HL-60/S4 treated with retinoic acid at 250 ng/mL for 4 days and 3 days (cell line): ENCODE data around the gene MYO16.

Source experiments
- in situ Hi-C: fragments of 300-500 bp; cut with MboI; formaldehyde crosslinking; loops from 2 replicates; pipeline ENCODE4 v1.7.0; 2022; ENCODE audit warnings: low sequenced_read_pairs

The MYO16 gene

GRCh38 chr13:108629181-108629752 is at the start of gene MYO16:
Gene MYO16, plus strand, starts transcription at chr13:108629611. Its CDS starts 234 bp downstream, at chr13:108629845.
- in situ Hi-C loops: no loop called here

GRCh38 chr13:108586826-108587225 is 42.6 kb upstream of the MYO16 start:
- in situ Hi-C loops: no loop called here

GRCh38 chr13:108588516-108588915 is 40.9 kb upstream of the MYO16 start:
- in situ Hi-C loops: no loop called here

- in situ Hi-C loops: no loop called here
These were observed 35.3 kb upstream of the MYO16 start for GRCh38 chr13:108594153-108594552.

- in situ Hi-C loops: no loop called here
These were observed 33.8 kb upstream of the MYO16 start for GRCh38 chr13:108595436-108596274.

GRCh38 chr13:108597943-108598342 is 31.5 kb upstream of the MYO16 start:
- in situ Hi-C loops: no loop called here

GRCh38 chr13:108606424-108606823 is 23.0 kb upstream of the MYO16 start:
- in situ Hi-C loops: no loop called here

GRCh38 chr13:108609353-108609752 is 20.1 kb upstream of the MYO16 start:
- in situ Hi-C loops: no loop called here

- in situ Hi-C loops: no loop called here
These were observed 18.9 kb upstream of the MYO16 start for GRCh38 chr13:108610507-108610906.

GRCh38 chr13:108615241-108615640 is 14.2 kb upstream of the MYO16 start:
- in situ Hi-C loops: no loop called here

- in situ Hi-C loops: no loop called here
These were observed 11.2 kb upstream of the MYO16 start for GRCh38 chr13:108618233-108618632.

GRCh38 chr13:108621462-108621861 is 7.9 kb upstream of the MYO16 start:
- in situ Hi-C loops: no loop called here

GRCh38 chr13:108624108-108624507 is 5.3 kb upstream of the MYO16 start:
- in situ Hi-C loops: no loop called here

GRCh38 chr13:108624979-108625378 is 4.4 kb upstream of the MYO16 start:
- in situ Hi-C loops: no loop called here

GRCh38 chr13:108629988-108630387 is 577 bp downstream of the MYO16 start:
- in situ Hi-C loops: no loop called here

- in situ Hi-C loops: no loop called here
These were observed 3.3 kb downstream of the MYO16 start for GRCh38 chr13:108632649-108633167.

GRCh38 chr13:108638901-108639300 is 9.5 kb downstream of the MYO16 start:
- in situ Hi-C loops: no loop called here

- in situ Hi-C loops: no loop called here
These were observed 14.4 kb downstream of the MYO16 start for GRCh38 chr13:108643646-108644353.

- in situ Hi-C loops: no loop called here
These were observed 16.0 kb downstream of the MYO16 start for GRCh38 chr13:108645376-108645775.

- in situ Hi-C loops: no loop called here
These were observed 20.9 kb downstream of the MYO16 start for GRCh38 chr13:108650271-108650670.

GRCh38 chr13:108656742-108657141 is 27.3 kb downstream of the MYO16 start:
- in situ Hi-C loops: no loop called here

GRCh38 chr13:108657519-108657918 is 28.1 kb downstream of the MYO16 start:
- in situ Hi-C loops: no loop called here
